ENCODE results near the gene PAGR1.
"Not testable (repeated sequence)": the region's sequence is repeated elsewhere in the genome, so short reads cannot be mapped to it uniquely, and the experiment has no call there.

The PAGR1 gene

GRCh38 chr16:29815793-29816693, at the start of gene PAGR1:
PAGR1 (plus strand) TSS chr16:29816152; CDS start chr16:29816526, 374 bp downstream.
- Histone ChIP-seq H3K9ac (ENCODE audit: low read length) (peak within 1 kb of the TSS; percentile 89), H3K4me3 (ENCODE audit: low read depth, low read length) (peak within 1 kb of the TSS; percentile 92), H3K36me3 (ENCODE audit: control insufficient read depth, insufficient read depth, low read length) (peaks cover 31% of the 10 kb centered on the region), H3K27ac (ENCODE audit: low read depth, low read length) (peak within 1 kb of the TSS; percentile 74), H3K27me3 (ENCODE audit: control insufficient read depth, insufficient read depth, low read length) (no peaks in the 10 kb centered on the region), H3K9me3 (ENCODE audit: control insufficient read depth, insufficient read depth, low read depth, low read length) (no peaks in the 10 kb centered on the region), H3K4me1 (ENCODE audit: control insufficient read depth, insufficient read depth, low read length) (peaks cover 47% of the 10 kb centered on the region)

- no peak overlapping the region for H3K27ac ChIP-seq (ENCODE audit: low read depth, low read length)
- peaks cover 4% of the 10 kb centered on the region; the same call in 1 of the 2 replicates for H3K4me1 ChIP-seq (ENCODE audit: control insufficient read depth, insufficient read depth, low read length)
- H3K9me3 ChIP-seq (ENCODE audit: control insufficient read depth, insufficient read depth, low read depth, low read length): no peaks in the 10 kb centered on the region
- no peak overlapping the region for H3K9ac ChIP-seq (ENCODE audit: low read length)
- H3K27me3 ChIP-seq (ENCODE audit: control insufficient read depth, insufficient read depth, low read length): no peaks in the 10 kb centered on the region
- no peaks in the 10 kb centered on the region for H3K36me3 ChIP-seq (ENCODE audit: control insufficient read depth, insufficient read depth, low read length)
- H3K4me3 ChIP-seq (ENCODE audit: low read depth, low read length): no peak overlapping the region
Observed at GRCh38 chr16:29766571-29766970, 49.4 kb upstream of the PAGR1 start.

GRCh38 chr16:29767062-29767461, 48.9 kb upstream of the PAGR1 start:
- no peak overlapping the region for H3K4me3 ChIP-seq (ENCODE audit: low read depth, low read length)
- H3K27ac ChIP-seq (ENCODE audit: low read depth, low read length): no peak overlapping the region
- no peaks in the 10 kb centered on the region for H3K36me3 ChIP-seq (ENCODE audit: control insufficient read depth, insufficient read depth, low read length)
- no peaks in the 10 kb centered on the region; the same call in 1 of the 2 replicates for H3K4me1 ChIP-seq (ENCODE audit: control insufficient read depth, insufficient read depth, low read length)
- H3K9ac ChIP-seq (ENCODE audit: low read length): no peak overlapping the region
- H3K27me3 ChIP-seq (ENCODE audit: control insufficient read depth, insufficient read depth, low read length): no peaks in the 10 kb centered on the region
- H3K9me3 ChIP-seq (ENCODE audit: control insufficient read depth, insufficient read depth, low read depth, low read length): no peaks in the 10 kb centered on the region

- Histone ChIP-seq H3K9me3 (ENCODE audit: control insufficient read depth, insufficient read depth, low read depth, low read length) (no peaks in the 10 kb centered on the region), H3K36me3 (ENCODE audit: control insufficient read depth, insufficient read depth, low read length) (no peaks in the 10 kb centered on the region), H3K27ac (ENCODE audit: low read depth, low read length) (no peak overlapping the region), H3K27me3 (ENCODE audit: control insufficient read depth, insufficient read depth, low read length) (no peaks in the 10 kb centered on the region), H3K4me1 (ENCODE audit: control insufficient read depth, insufficient read depth, low read length) (no peaks in the 10 kb centered on the region), H3K4me3 (ENCODE audit: low read depth, low read length) (no peak overlapping the region), H3K9ac (ENCODE audit: low read length) (no peak overlapping the region)
Observed at GRCh38 chr16:29769507-29769906, 46.4 kb upstream of the PAGR1 start.

DNA sequence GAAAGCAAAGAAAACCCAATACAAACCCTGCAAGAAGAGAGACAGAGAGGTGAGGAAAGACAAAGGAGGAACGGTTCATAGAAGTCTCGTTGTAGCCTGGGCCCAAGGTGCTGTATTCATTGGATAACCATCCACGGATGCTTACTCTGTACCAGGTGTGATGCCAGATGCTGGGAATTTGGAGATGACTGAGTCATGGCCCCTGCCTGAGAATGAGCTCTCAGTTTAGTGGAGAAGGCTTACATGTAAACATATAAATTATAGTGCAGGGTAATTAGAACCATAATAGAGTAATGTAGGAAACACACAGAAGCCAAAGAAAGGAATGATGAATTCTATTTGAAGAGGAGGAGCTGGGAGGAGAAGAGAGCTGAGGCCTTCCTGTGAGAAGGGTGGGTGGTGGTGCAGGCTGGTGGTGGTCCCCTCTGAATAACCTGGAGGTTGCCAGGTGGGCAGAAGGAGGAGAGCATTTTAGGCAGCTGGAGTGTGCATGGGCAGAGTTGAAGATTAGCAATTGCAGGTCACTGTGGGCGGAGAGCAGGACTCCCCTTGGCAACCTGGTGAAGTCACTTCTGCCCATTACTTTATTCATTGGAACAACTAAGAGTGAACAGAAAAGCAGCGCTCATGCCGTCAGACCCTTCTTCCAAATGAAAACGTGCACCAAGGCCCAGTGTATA, 45.6 kb upstream of the PAGR1 start:
- no peaks in the 10 kb centered on the region for H3K4me1 ChIP-seq (ENCODE audit: control insufficient read depth, insufficient read depth, low read length)
- H3K9me3 ChIP-seq (ENCODE audit: control insufficient read depth, insufficient read depth, low read depth, low read length): no peaks in the 10 kb centered on the region
- no peaks in the 10 kb centered on the region for H3K27me3 ChIP-seq (ENCODE audit: control insufficient read depth, insufficient read depth, low read length)
- no peak overlapping the region for H3K4me3 ChIP-seq (ENCODE audit: low read depth, low read length)
- H3K9ac ChIP-seq (ENCODE audit: low read length): no peak overlapping the region
- no peak overlapping the region for H3K27ac ChIP-seq (ENCODE audit: low read depth, low read length)
- H3K36me3 ChIP-seq (ENCODE audit: control insufficient read depth, insufficient read depth, low read length): no peaks in the 10 kb centered on the region

- H3K4me3 ChIP-seq (ENCODE audit: low read depth, low read length); H3K9ac ChIP-seq (ENCODE audit: low read length); H3K4me1 ChIP-seq (ENCODE audit: control insufficient read depth, insufficient read depth, low read length); H3K27ac ChIP-seq (ENCODE audit: low read depth, low read length); H3K27me3 ChIP-seq (ENCODE audit: control insufficient read depth, insufficient read depth, low read length); H3K36me3 ChIP-seq (ENCODE audit: control insufficient read depth, insufficient read depth, low read length); H3K9me3 ChIP-seq (ENCODE audit: control insufficient read depth, insufficient read depth, low read depth, low read length): not testable (repeated sequence)
Observed at GRCh38 chr16:29772330-29772729, 43.6 kb upstream of the PAGR1 start.

GRCh38 chr16:29774730-29775129, 41.2 kb upstream of the PAGR1 start:
- Histone ChIP-seq H3K36me3 (ENCODE audit: control insufficient read depth, insufficient read depth, low read length) (no peaks in the 10 kb centered on the region), H3K27me3 (ENCODE audit: control insufficient read depth, insufficient read depth, low read length) (peaks cover 14% of the 10 kb centered on the region; the same call in 1 of the 2 replicates), H3K4me3 (ENCODE audit: low read depth, low read length) (no peak overlapping the region), H3K9ac (ENCODE audit: low read length) (no peak overlapping the region), H3K9me3 (ENCODE audit: control insufficient read depth, insufficient read depth, low read depth, low read length) (no peaks in the 10 kb centered on the region), H3K27ac (ENCODE audit: low read depth, low read length) (no peak overlapping the region), H3K4me1 (ENCODE audit: control insufficient read depth, insufficient read depth, low read length) (peaks cover 6% of the 10 kb centered on the region; the same call in 1 of the 2 replicates)

GRCh38 chr16:29775742-29776408, 40.1 kb upstream of the PAGR1 start:
- peaks cover 7% of the 10 kb centered on the region; the same call in 1 of the 2 replicates for H3K4me1 ChIP-seq (ENCODE audit: control insufficient read depth, insufficient read depth, low read length)
- H3K4me3 ChIP-seq (ENCODE audit: low read depth, low read length): no peak overlapping the region
- H3K27ac ChIP-seq (ENCODE audit: low read depth, low read length): no peak overlapping the region
- H3K36me3 ChIP-seq (ENCODE audit: control insufficient read depth, insufficient read depth, low read length): no peaks in the 10 kb centered on the region
- peaks cover 20% of the 10 kb centered on the region; the same call in 1 of the 2 replicates for H3K27me3 ChIP-seq (ENCODE audit: control insufficient read depth, insufficient read depth, low read length)
- no peaks in the 10 kb centered on the region for H3K9me3 ChIP-seq (ENCODE audit: control insufficient read depth, insufficient read depth, low read depth, low read length)
- H3K9ac ChIP-seq (ENCODE audit: low read length): no peak overlapping the region

- Histone ChIP-seq H3K27ac (ENCODE audit: low read depth, low read length) (no peak within 1 kb of the TSS), H3K4me1 (ENCODE audit: control insufficient read depth, insufficient read depth, low read length) (peaks cover 7% of the 10 kb centered on the region; the same call in 1 of the 2 replicates), H3K9me3 (ENCODE audit: control insufficient read depth, insufficient read depth, low read depth, low read length) (no peaks in the 10 kb centered on the region), H3K27me3 (ENCODE audit: control insufficient read depth, insufficient read depth, low read length) (peaks cover 29% of the 10 kb centered on the region; the same call in 1 of the 2 replicates), H3K4me3 (ENCODE audit: low read depth, low read length) (no peak within 1 kb of the TSS), H3K9ac (ENCODE audit: low read length) (no peak within 1 kb of the TSS), H3K36me3 (ENCODE audit: control insufficient read depth, insufficient read depth, low read length) (no peaks in the 10 kb centered on the region)
Observed at GRCh38 chr16:29777576-29778350, 38.2 kb upstream of the PAGR1 start, which contains the start of gene ZG16. ZG16 (plus strand) TSS chr16:29778256; CDS start chr16:29779267, 1,011 bp downstream.

GRCh38 chr16:29779474-29779873, 36.5 kb upstream of the PAGR1 start:
- Histone ChIP-seq H3K9me3 (ENCODE audit: control insufficient read depth, insufficient read depth, low read depth, low read length) (no peaks in the 10 kb centered on the region; the same call in 1 of the 2 replicates), H3K4me3 (ENCODE audit: low read depth, low read length) (no peak overlapping the region), H3K36me3 (ENCODE audit: control insufficient read depth, insufficient read depth, low read length) (no peaks in the 10 kb centered on the region), H3K27me3 (ENCODE audit: control insufficient read depth, insufficient read depth, low read length) (peaks cover 29% of the 10 kb centered on the region; the same call in 1 of the 2 replicates), H3K27ac (ENCODE audit: low read depth, low read length) (no peak overlapping the region), H3K4me1 (ENCODE audit: control insufficient read depth, insufficient read depth, low read length) (peaks cover 7% of the 10 kb centered on the region; the same call in 1 of the 2 replicates), H3K9ac (ENCODE audit: low read length) (no peak overlapping the region)

All from HUES6 (cell line).